GM19467 (cell line): Measurements from ENCODE around the gene ACOXL.
"Not testable (repeated sequence)": the region's sequence is repeated elsewhere in the genome, so short reads cannot be mapped to it uniquely, and the experiment has no call there.

Experiments
- ATAC-seq: cut with Tn5 transposase; IDR thresholded peaks from one replicate; pipeline ENCODE4 v1.9.1; 2021; ENCODE audit warnings: mild to moderate bottlenecking, moderate library complexity; ENCODE audit not compliant: unreplicated experiment

Gene ACOXL

DNA sequence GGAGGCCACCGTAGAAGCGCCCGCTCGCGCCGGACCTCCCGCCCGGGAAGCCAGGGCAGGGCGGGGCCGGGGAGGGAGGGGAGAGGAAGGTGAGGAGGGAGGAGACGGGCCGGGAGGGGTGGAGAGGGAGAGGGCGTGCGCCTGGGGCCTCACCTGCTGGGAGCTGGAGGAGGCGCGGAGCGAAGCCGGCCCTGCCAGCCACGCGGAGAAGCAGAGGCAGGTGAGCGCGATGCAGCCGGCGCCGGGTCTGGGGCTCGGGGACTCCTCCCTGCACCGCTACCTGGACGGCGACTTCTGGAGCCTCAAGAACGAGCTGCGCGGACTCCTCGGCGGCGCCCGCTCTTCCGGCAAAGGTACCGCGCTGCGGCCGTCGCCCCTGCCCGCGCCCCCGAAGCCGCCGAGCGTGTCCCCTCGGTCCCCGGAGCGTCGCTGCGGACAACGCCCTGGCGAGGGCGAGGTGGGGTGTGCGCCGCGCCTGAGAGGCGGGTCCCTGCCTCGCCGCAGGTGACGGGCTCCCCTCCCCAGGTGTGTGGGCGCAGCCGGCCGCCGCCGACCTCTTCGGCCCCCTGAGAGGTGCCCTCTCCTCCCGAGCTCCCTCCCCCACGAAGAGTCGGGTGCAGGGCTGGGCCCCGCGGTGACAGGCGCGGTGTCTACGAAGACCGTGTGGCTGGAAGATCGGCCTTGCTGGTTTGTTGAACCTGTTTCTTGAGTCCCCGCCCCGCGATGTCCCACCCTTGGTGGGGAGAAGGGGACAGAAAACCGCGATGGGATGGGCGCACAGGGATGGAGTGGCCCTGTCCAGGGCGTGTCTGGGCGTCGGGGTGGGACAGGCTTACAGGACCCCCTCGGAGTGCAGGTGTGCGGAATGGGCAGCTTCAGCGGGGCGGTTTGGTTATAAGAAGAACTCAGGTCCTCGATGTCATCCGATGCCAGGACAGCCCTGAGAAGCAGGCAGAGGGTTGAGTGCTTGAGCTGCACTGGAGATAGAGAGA, at the start of gene ACOXL:
Gene ACOXL (plus strand): TSS at position 152 of the 992 bp plus-strand sequence. CDS start 35,817 bp downstream, outside the sequence.
- ATAC-seq, result no peak

DNA sequence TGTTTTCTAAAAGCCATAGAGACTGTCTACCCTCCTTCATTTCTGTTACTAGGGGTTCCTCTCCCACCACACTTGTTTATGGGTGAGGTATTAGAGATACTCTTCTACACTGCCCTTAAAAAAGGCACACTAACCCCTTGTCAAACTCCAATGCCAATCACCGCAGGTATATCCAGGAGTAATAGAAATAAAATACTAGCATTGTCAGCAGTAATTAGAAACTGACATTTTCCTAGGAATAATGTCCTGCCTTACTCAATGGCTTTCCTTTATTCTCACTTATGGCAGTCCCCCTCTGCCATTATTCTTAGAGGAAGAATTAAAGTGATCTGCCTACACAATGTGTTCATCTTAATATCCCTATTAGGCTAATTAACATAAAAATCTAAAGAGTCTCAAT, 49.5 kb upstream of the ACOXL start:
- no peak for ATAC-seq

DNA sequence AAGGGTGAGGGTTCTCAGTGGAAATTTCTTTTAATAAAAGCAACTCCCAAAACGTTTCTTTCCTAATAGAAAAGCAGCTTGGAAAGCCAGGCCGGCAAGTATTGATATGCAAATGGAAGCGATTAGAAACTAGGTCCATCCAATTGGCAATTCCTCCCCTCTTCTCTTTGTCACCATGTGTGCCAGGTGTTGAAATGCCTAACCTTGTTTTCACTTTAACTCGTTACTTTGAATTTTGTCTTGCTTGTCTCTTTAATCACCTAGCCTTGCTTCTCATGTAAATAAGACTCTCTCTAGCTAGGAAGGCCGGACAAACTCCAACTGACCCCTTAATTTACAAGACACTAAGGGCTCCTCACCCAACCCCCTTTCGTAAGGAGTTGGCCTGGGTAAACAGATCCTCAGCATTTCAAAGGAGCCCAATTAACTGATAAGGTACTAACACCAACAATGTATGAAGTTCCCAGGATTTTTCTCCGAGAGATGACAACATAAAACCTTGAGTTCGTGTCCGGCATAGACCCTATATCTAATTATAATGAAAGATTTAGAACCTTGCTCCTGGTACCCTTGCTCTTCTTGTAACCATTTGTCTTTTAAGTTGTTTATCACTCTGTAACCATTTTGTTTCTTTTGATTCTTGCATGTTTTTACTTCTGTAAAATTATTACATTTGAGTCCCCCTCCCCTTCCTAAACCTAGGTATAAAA, 44.4 kb upstream of the ACOXL start:
- ATAC-seq, result not testable (repeated sequence)

DNA sequence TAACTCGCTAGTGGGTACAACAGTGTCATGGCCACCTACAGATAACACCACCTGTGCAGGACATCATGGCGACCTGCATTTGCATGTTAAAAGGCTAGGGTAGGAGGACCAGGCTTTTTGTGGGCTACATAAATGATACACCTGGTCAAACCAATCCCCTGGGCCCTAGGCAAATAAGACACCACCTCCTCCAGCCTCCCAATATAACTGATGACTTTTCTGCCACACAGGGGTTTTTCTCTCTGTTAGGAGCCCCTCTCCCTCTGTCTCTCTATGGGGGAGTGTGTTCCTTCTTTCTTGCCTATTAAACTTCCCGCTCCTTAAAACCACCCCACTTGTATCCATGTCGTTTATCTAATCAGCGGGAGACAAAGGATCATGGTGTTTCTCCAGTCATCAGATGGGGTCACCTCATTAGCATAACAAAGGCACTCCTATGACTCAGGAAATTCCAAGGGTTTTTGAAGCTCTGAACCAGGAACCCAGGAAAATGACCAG, 43.7 kb upstream of the ACOXL start:
- ATAC-seq, result no peak

DNA sequence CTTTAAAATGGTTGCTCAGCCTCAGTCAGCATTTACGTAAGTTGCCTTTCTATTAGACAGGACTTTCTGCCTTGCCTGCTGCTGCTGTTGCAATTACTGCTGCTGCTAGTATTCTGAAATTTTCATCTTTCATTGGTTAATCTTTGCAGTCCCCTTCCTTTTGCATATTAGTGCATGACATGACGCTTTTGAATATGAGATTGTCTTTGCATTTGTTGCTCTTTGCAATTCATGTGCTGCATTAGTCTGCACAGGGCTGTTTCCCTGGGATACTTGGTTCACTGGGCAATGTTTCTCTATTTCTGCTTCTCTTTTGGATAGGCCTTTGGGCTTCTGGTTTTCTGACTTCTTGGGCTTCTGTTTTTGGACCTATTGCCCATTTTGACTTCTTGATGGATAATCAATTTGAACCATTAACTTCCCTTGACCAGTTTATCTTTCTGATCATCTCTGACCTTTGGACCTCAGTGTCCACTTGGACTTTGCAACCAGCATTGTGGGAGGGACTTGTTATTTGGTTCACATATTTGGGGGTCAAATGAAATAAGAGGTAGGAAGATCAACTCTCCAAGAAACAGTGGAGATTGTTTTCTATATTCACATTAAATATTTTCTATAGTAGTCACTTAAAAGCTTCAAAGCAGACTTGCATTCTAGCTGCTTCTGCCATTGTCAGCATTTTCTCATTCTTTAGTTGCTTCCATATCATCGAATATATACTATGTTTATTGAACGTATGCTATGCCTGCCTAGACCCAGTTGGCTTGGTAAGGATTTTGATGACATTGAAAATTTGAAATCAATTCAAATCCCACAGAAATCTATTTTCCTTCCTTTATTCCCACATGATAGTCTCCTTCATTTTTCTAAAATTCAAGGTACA, 42.0 kb upstream of the ACOXL start:
- no peak for ATAC-seq

DNA sequence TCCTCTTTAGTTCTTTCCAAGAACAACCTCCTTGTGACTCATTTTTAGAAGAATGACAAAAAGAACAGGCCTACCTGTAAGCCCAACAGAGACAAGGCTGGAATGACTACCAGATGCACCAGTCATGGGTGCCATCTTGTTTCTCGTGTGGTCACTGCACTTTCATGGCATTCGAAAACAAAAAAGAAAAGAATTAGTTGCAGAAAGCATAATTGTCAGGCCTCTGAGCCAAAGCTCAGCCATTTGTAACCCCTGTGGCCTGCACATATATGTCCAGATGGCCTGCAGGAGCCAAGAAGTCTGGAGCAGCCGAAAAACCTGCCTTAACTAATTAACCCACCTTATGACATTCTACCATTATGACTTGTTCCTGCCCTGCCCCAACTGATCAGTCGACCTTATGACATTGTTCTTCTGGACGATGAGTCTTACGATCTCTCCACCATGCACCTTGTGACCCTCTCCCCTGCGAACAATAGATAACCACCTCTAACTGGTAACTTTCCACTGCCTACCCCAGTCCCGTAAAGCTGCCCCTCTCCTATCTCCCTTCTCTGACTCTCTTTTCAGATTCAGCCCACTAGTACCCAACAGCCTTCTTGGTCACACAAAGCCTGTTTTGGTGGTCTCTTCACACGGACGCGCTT, 40.6 kb upstream of the ACOXL start:
- ATAC-seq, result no peak

DNA sequence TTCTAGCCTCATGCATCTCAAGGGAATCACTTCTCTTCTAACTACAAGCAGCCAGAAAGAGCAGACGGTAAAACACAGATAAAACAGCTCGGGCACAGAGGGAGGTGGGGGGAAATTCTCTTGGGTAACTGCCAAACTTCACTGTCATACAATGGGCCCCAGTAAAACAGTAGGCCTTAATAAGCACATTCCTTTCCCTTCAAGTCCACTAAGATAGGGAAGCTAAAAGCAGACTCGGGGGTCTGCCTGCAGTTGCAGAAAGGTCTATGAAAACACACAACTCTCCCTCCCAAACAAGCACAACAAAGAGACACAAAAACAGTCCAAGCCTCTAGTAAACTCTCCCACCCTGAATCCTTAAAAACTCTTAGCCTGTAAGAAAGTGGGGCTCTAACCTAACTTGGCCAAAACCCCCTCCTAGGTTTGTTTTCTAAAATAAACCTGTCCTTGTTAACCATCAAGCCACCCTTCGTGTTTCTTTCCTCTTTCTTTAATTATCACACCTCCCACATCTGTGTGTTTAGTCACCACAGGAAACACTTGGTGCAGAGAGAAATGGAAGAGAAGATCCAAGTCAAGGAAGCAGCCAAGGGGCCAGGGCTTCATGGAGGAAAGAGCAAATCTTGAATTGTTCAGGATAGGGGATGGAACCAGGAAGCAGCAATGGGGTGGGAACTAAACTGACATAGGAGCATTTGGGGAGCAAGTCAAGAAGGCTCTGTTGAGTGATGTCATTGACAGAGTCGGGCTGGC, 37.1 kb upstream of the ACOXL start:
- not testable (repeated sequence) for ATAC-seq

DNA sequence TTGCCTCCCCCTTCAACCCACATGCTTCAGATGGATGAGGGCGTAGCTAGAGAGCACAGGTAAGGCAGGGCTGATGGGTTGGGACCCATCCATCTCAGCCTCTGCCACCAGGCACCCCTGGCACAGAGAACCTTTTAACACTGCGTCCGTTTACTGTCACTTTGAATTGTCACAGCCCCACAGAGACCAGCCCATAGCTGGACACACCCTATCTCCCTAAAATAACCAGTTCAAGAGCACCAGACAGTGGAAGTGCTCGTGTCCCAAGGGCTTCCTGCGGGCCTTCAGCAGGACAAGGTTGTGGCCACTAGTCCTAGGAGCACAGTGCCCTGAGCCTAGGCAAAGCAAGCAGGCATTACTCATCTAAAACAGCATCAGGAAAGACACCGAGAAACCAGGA, 34.1 kb upstream of the ACOXL start:
- not testable (repeated sequence) for ATAC-seq

DNA sequence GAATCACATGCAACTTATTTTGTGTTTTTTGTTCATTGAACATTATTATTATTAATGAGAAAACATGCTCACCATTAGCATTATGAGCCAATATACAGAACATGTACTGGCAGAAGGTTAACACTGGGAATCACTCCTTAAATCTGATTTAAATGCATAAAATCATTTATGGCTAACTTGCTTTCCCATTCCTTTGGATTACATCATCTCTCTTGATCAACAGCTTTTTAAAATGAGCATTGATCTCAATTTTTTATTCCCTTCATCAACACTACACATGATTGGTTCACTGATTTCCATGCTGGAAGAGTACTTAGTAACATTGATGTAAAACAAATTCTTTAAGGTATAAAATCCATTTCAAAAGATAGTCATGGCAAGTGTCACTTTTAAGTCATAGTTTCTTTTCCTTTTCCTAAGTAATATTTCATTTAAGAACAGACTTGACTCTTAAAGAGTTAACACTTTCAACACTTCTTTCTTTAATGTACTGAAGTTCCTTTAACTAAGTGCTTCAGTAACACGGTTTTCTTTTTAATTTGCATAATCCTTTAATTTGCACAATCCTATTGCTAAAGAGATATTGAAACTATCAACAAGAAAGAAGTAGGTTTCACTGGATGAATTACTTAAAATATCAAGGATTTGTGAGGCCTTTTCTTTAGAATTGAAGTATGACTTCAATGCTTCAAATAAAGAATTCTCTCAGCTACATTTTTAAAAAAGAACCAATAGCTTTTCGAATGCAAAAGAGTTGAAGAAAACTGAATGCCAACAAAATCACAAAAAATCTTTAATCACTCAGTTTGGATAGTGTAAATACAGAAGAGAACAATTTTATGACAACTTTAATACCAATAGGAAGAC, 29.6 kb upstream of the ACOXL start:
- ATAC-seq, result no peak

DNA sequence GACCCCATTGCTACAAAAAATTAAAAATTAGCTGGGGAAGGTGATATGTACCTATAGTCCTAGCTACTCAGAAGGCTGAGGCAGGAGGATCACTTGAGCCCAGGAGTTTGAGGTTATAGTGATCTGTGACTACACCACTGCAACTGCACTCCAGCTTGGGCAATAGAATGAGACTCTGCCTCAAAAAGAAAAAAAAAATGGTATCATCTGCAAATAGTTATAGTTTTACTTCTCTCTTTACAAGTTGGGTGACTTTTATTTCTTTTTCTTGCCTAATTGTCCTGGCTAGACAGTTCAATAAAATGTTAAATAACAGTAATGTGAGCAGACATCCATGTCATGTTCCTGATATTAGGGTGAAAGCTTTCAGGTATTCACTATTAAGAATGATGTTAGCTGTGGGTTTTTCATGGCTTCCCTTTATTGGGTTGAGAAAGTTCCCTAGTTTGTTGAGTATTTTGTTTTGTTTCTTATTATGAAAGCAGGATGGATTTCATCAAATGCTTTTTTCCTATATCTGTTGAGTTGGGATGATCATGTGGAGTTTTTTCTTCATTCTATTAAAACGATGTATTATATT, 24.9 kb upstream of the ACOXL start:
- ATAC-seq, result no peak

DNA sequence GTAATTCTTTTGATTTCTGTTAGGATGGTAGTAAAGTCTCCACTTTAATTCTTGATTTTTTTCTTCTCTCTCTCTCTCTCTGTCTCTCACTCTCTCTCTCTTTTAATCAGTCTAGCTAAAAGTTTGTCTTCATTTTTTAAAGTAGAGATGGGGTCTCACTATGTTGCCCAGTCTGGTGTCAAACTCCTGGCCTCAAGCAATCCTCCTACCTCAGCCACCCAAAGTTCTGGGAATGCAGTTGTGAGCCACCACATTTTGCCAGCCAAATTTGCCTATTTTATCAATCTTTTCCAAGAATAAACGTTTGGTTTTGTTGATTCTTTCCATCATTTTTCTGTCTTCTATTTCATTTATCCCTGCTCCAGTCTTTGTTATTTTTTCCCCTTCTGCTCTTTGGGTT, 23.9 kb upstream of the ACOXL start:
- ATAC-seq, result no peak

DNA sequence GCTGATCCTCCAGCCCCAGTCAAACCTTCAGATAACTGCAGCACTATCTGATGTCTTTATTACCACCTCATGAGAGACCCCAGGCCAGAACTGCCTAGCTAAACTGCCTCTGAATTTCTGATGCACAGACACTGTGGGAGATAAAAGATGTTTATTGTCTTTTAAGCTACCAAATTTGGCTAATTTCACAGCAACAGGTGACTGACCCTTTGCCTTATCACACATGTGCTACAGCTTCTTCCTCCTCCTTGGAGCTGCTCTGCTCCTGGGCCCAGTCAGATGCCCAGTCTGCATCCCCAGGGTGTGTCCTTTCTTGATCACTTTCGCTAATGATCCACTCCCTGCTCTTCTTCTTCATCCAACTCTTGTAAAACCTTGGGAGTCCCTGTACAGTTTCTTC, 19.6 kb upstream of the ACOXL start:
- ATAC-seq, result no peak

DNA sequence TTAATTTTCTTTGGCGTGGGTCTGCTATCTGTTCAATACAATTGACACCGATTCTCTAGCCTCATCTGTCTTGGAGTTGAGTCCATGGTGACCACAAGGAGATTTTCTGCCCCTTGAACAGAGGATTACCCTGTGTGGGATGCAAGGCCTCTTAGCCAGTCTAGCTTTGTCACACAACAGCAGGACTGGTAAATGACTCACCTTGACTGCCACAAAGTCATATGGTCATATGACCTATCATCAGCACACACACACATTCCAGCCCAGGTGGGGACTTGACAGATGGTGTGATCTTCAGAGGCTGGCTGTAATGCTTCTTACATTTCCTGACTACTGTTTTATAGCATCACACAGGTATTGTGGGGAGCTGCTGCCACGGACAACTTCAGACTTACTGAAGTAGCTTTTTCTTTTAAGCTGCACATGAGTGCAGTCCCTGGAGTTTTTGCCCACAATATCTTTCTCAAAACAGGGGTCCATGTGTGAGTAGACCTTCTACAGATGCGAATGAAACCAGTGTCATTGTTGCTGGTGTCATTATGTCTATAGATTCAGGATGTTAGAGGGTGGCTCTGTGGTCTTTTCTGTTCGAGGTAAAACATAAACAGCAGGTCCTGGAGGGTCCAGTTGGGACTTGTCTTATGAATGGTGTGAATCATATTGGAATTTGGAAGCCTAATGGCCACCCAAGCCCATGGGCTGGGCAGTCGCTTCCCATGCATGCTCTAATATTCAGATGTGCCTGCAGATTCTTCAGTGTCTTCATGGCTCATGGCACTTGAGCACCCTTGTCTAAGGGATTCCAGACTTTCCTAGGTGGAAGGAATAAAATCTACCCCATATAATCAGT, 18.6 kb upstream of the ACOXL start:
- no peak for ATAC-seq

DNA sequence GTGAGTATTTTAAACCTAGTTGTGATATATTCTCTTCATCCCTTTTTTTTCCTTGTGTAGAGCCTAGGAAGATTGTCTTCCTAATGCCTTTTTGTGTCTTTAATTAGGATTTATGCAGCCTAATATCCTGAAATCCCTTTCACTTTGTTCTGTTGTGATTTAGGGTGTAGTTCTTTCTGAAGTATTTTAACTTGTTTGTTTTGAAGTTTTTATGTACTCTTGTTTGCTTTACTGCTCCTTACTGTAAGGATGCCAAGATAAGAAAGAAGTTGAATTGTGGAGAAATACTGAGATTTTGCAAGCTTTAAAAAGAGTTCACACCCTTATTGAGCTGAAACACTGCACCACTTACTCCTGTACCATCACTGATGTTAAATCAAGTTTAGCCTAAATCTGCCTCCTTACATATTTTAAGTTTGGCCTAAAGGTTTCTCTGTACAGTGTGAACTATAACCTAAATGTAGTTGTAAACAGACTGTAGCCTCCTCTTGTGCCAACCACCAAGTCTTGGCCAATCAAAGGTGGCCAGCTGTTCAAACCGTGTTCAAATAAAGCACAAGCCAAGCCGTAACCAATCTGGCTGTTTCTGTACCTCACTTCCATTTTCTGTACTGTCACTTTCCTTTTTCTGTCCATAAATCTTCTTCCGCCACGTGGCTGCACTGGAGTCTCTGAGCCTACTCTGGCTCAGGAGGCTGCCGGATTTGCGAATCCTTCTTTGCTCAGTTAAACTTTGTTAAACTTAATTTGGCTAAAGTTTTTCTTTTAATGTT, 17.7 kb upstream of the ACOXL start:
- no peak for ATAC-seq

DNA sequence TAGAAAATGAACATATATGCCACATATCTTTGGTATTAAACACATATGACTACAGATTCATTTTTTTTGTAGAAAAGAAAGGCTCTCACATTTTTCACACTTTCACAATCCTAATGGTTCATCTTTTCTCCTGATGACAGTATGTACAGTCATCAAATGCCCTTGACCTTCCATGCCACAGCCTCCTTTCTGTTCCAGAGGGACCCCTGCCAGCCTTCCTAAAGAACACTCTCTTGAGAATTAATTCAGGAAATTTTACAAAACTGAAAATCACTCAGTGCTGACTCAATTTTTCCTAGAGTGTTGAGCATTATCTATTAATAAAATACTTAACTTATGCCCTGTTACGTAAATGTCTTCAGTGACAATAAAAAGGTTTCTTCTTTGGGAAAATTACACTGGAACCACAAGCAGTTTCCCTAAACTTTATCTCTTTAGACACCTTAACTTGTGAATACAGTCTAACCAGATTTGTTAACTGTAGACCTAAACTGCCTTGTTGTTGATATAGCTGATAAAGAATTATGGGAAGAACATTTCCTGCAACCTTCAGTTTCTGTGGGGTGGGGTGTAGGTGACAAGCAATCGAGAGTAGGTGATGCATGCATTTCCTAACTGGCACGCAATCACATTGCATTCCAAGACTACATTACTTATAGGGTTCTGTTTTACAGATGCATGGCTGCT, 15.3 kb upstream of the ACOXL start:
- no peak for ATAC-seq

DNA sequence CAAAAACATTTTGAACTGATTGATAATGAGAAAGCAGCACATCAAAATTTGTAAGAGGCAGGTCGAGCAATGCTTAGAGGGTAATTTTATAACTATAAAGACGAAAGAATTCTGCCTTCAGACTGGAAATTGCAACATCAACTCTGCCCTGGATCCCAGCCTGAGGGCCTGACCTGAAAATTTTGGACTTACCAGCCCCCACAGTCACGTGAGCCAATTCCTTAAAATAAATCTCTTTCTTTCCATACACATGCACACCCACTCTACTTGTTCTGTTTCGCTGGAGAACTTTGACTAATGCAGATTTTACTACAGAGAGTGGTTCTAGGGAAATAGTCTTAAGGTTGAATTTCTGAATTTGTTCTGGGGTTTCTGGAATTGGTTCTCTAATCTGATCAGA, 14.6 kb upstream of the ACOXL start:
- no peak for ATAC-seq
